H1 (cell line): ENCODE measurements around the gene NELFE. TPM values are rescaled to one million over a fixed set of nuclear protein-coding genes. Genes with fewer than 3 reads are reported as not detected.
"Not testable (repeated sequence)": the region's sequence is repeated elsewhere in the genome, so short reads cannot be mapped to it uniquely, and the experiment has no call there.

Experiments used
- CTCF ChIA-PET: fragments of 300-600 bp; sonication (Branson Sonifier 250); formaldehyde crosslinking; loops from one replicate; lab custom pipeline; 2021; ENCODE audit not compliant: partially characterized antibody; lab: Charles Lee
- POLR2A ChIA-PET: fragments of 300-600 bp; sonication (Branson Sonifier 250); formaldehyde crosslinking; loops from one replicate; lab custom pipeline; 2021; ENCODE audit warnings: inconsistent platforms; ENCODE audit not compliant: partially characterized antibody; lab: Charles Lee
- DNase-seq, 2 experiments: peaks; one replicate each; pipeline versions ENCODE4 v3.0.0 to v3.0.0-alpha.2; 2010 to 2022; ENCODE audit warnings: low spot score in 2 of 2, low read depth in 1 of 2, mixed read lengths in 1 of 2
- FAIRE-seq: peaks from 2 replicates; lab custom pipeline; 2011; peaks lifted over from hg19 to GRCh38; lab: Jason Lieb, UNC
- H2AFZ ChIP-seq: 2 replicates; pipeline ENCODE4 v1.8.1; 2012; ENCODE audit warnings: low read length, inconsistent platforms
- H2AK5ac ChIP-seq: 2 replicates; pipeline ENCODE4 v1.6.1; 2013; ENCODE audit warnings: low read depth, low read length
- H2BK120ac ChIP-seq: replicated peaks from 2 replicates; pipeline ENCODE3; 2013; ENCODE audit warnings: low read depth, low read length, inconsistent platforms
- H2BK12ac ChIP-seq: 2 replicates; pipeline ENCODE4 v1.6.1; 2013; ENCODE audit warnings: low read depth, low read length
- H2BK15ac ChIP-seq: 2 replicates; pipeline ENCODE4 v1.6.1; 2013; ENCODE audit warnings: low read length
- H2BK20ac ChIP-seq: 2 replicates; pipeline ENCODE4 v1.6.1; 2013; ENCODE audit warnings: low read length
- H2BK5ac ChIP-seq: 2 replicates; pipeline ENCODE4 v1.6.1; 2013; ENCODE audit warnings: low read depth, low read length
- H3K14ac ChIP-seq: 2 replicates; pipeline ENCODE4 v1.6.1; 2013; ENCODE audit warnings: inconsistent platforms; ENCODE audit not compliant: insufficient read length
- H3K18ac ChIP-seq: 2 replicates; pipeline ENCODE4 v1.6.1; 2013; ENCODE audit warnings: low read length; ENCODE audit errors: extremely low read depth
- H3K23ac ChIP-seq: 2 replicates; pipeline ENCODE4 v1.6.1; 2013; ENCODE audit warnings: inconsistent platforms; ENCODE audit not compliant: insufficient read length
- H3K23me2 ChIP-seq: 2 replicates; pipeline ENCODE4 v1.6.1; 2013; ENCODE audit warnings: low read depth, low read length
- H3K27ac ChIP-seq: 2 replicates; pipeline ENCODE4 v1.6.1; 2011; ENCODE audit warnings: low read depth, low read length, inconsistent platforms
- H3K27me3 ChIP-seq, 4 experiments: replicated peaks in 1 of 4; 1 replicate in 1 of 4; 2 replicates in 3 of 4; pipeline versions ENCODE4 v1.6.1 to v1.8.1; 2011 to 2013; ENCODE audit warnings: low read length in 3 of 4, mild to moderate bottlenecking in 3 of 4, inconsistent platforms in 2 of 4, mixed read lengths in 2 of 4, moderate library complexity in 1 of 4; ENCODE audit not compliant: control insufficient read depth in 3 of 4, insufficient read depth in 3 of 4; ENCODE audit errors: extremely low read depth in 1 of 4
- H3K36me3 ChIP-seq, 4 experiments: 2 replicates each; pipeline versions ENCODE4 v1.6.1 to v1.8.1; 2011 to 2013; ENCODE audit warnings: mild to moderate bottlenecking in 4 of 4, low read length in 3 of 4, moderate library complexity in 2 of 4, control low read depth in 1 of 4, inconsistent platforms in 1 of 4; ENCODE audit not compliant: insufficient read depth in 4 of 4, control insufficient read depth in 2 of 4
- H3K4ac ChIP-seq: replicated peaks from 2 replicates; pipeline ENCODE3; 2013; ENCODE audit warnings: low read length, low read depth, mixed read lengths, inconsistent platforms; ENCODE audit not compliant: insufficient read length
- H3K4me1 ChIP-seq, 4 experiments: replicated peaks in 1 of 4; 1 replicate in 1 of 4; 2 replicates in 3 of 4; pipeline versions ENCODE4 v1.6.1 to v1.8.1; 2011 to 2013; ENCODE audit warnings: low read length in 3 of 4, inconsistent platforms in 2 of 4, mixed read lengths in 1 of 4; ENCODE audit not compliant: insufficient read depth in 4 of 4, control insufficient read depth in 3 of 4
- H3K4me2 ChIP-seq, 2 experiments: 2 replicates each; pipeline versions ENCODE4 v1.6.1 to v1.8.1; 2011 to 2013; ENCODE audit warnings: low read depth in 2 of 2, low read length in 2 of 2, control low read depth in 1 of 2, inconsistent platforms in 1 of 2, mild to moderate bottlenecking in 1 of 2; ENCODE audit not compliant: insufficient read depth in 1 of 2
- H3K4me3 ChIP-seq, 4 experiments: fragments of 200-600, 300-600 bp in 1 of 4; sonication (generic), shearing (Covaris generic), sonication (Bioruptor Twin) in 1 of 4; 2 replicates each; pipeline versions ENCODE4 v1.5.1 to v1.8.1; 2011 to 2016; ENCODE audit warnings: low read length in 4 of 4, low read depth in 3 of 4, control low read depth in 2 of 4, inconsistent platforms in 2 of 4, mild to moderate bottlenecking in 2 of 4, mixed read lengths in 1 of 4, moderate library complexity in 1 of 4; ENCODE audit not compliant: insufficient read depth in 2 of 4; ENCODE audit errors: extremely low read depth in 1 of 4
- H3K56ac ChIP-seq: replicated peaks from 2 replicates; pipeline ENCODE3; 2013; ENCODE audit warnings: low read depth, mild to moderate bottlenecking, mixed read lengths, low read length, inconsistent platforms; ENCODE audit not compliant: insufficient read length
- H3K79me1 ChIP-seq: 2 replicates; pipeline ENCODE4 v1.6.1; 2013; ENCODE audit warnings: low read depth, low read length, control low read depth
- H3K79me2 ChIP-seq, 2 experiments: 2 replicates each; pipeline versions ENCODE4 v1.6.1 to v1.8.1; 2012 to 2013; ENCODE audit warnings: low read length in 2 of 2, mild to moderate bottlenecking in 2 of 2, inconsistent platforms in 1 of 2; ENCODE audit not compliant: insufficient read depth in 2 of 2, control insufficient read depth in 1 of 2
- H3K9ac ChIP-seq, 4 experiments: replicated peaks in 1 of 4; 1 replicate in 1 of 4; 2 replicates in 3 of 4; pipeline versions ENCODE4 v1.6.1 to v1.8.1; 2011 to 2013; ENCODE audit warnings: low read depth in 3 of 4, low read length in 3 of 4, control low read depth in 2 of 4, mild to moderate bottlenecking in 2 of 4, moderate library complexity in 2 of 4, inconsistent platforms in 1 of 4; ENCODE audit errors: extremely low read depth in 1 of 4
- H3K9me3 ChIP-seq, 2 experiments: 2 replicates each; pipeline versions ENCODE4 v1.6.1 to v1.8.1; 2012 to 2013; ENCODE audit warnings: mild to moderate bottlenecking in 2 of 2, moderate library complexity in 2 of 2, control low read depth in 1 of 2, inconsistent platforms in 1 of 2, low read depth in 1 of 2, low read length in 1 of 2, mixed read lengths in 1 of 2; ENCODE audit not compliant: insufficient read depth in 2 of 2
- H4K20me1 ChIP-seq, 2 experiments: replicated peaks in 1 of 2; 2 replicates each; pipeline versions ENCODE3 to v1.8.1; 2011 to 2013; ENCODE audit warnings: inconsistent platforms in 2 of 2, low read length in 2 of 2, mild to moderate bottlenecking in 1 of 2; ENCODE audit not compliant: insufficient read depth in 2 of 2, control insufficient read depth in 1 of 2
- H4K5ac ChIP-seq: 2 replicates; pipeline ENCODE4 v1.6.1; 2013; ENCODE audit warnings: low read length, low read depth, mixed read lengths, inconsistent platforms; ENCODE audit not compliant: insufficient read length
- H4K8ac ChIP-seq: 2 replicates; pipeline ENCODE4 v1.8.0; 2013; ENCODE audit warnings: mild to moderate bottlenecking, moderate library complexity, low read length, inconsistent platforms; ENCODE audit not compliant: insufficient read depth; ENCODE audit errors: extremely low read depth
- H4K91ac ChIP-seq: replicated peaks from 2 replicates; pipeline ENCODE3; 2013; ENCODE audit warnings: low read length, mixed read lengths, inconsistent platforms; ENCODE audit not compliant: insufficient read length
- WGBS, 2 experiments: shearing (Covaris generic) in 1 of 2; methylation state at CpG; one replicate each; pipeline versions ENCODE4 v1.1.6 to v1.1.7; 2013 to 2015; ENCODE audit warnings: low lambda C conversion rate in 2 of 2, mixed read lengths in 2 of 2, inconsistent platforms in 1 of 2, low coverage in 1 of 2, missing lambda C conversion rate in 1 of 2; ENCODE audit not compliant: insufficient replicate concordance in 2 of 2, insufficient coverage in 1 of 2, insufficient read length in 1 of 2; ENCODE audit errors: extremely low coverage in 1 of 2, missing lambda C conversion rate in 1 of 2; 5-methylcytosine and 5-hydroxymethylcytosine counted together
- polyA plus RNA-seq, 7 experiments: library from polyadenylated mRNA; depleted of rRNA in 3 of 7; stranded (reverse) in 5 of 7; unstranded in 2 of 7; fragments of >200 nt in 5 of 7; fragments of 200-250 nt in 2 of 7; gene quantifications; 1 replicate in 5 of 7; 2 replicates in 1 of 7; 4 replicates in 1 of 7; pipeline versions ENCODE4 v1.2.1 to v1.2.3, GENCODE V29; 2011 to 2013; ENCODE audit warnings: missing spikeins in 2 of 7, mixed read lengths in 2 of 7
- total RNA-seq: library from RNA; stranded (reverse); fragmentation: NEBNext Ultra II Directional; extraction: Animal tissue kit (Norgen Biotek cat#: 25700); gene quantifications from 2 replicates; pipeline ENCODE4 v1.2.1, GENCODE V29; 2021

Gene NELFE
- total and polyA plus RNA-seq, 2 of the 8 experiments (the other 6 are each of a cell fraction or from before 2014, with no cell fraction given), result 49.2 to 71.5 TPM

DNA sequence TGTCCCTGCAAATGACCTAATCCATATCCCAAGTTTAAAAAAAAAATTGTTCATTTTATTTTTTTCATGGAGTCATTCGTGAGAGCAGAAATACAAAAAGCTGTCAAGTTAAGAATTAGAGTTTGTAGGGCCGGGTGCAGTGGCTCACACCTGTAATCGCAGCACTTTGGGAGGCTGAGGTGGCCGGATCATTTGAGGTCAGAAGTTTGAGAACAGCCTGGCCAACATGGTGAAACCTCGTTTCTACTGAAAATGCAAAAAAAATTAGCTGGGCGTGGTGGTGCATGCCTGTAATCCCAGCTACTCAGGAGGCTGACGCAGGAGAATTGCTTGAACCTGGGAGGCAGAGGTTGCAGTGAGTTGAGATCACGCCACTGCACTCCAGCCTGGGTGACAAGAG lies 52.0 kb downstream of the NELFE start:
- H3K79me2 ChIP-seq, H2BK5ac ChIP-seq, H2AK5ac ChIP-seq, H3K18ac ChIP-seq, H3K9me3 ChIP-seq, H3K36me3 ChIP-seq, H2BK12ac ChIP-seq, H3K27me3 ChIP-seq, H3K9ac ChIP-seq, H3K14ac ChIP-seq, H3K23ac ChIP-seq, FAIRE-seq, H2BK20ac ChIP-seq, H3K56ac ChIP-seq, DNase-seq, H4K91ac ChIP-seq, H2AFZ ChIP-seq, H3K4ac ChIP-seq, H3K4me3 ChIP-seq, H3K23me2 ChIP-seq, H4K20me1 ChIP-seq, H2BK15ac ChIP-seq, H4K8ac ChIP-seq, H2BK120ac ChIP-seq, H3K27ac ChIP-seq, H3K79me1 ChIP-seq, H4K5ac ChIP-seq: not testable (repeated sequence)
- H3K4me2 ChIP-seq, result peak overlapping the region in 1 of 2 experiments; percentile 58; a peak in 3 of 4 replicates
- ChIA-PET POLR2A (interaction anchor here (0.6 to 2.8 kb wide), 9 partner anchors 9 to 349 kb away, joined by 3 to 10 read pairs (median 5); partner anchors contain the start of gene EHMT2), CTCF (interaction anchor here (0.6 to 1.9 kb wide), 6 partner anchors 9 to 46 kb away, joined by 3 to 10 read pairs (median 5); no protein-coding TSS in a partner anchor)
- WGBS, 2 experiments, result 75% methylated on average over 8 of the region's 8 CpGs; no CpG with 5 or more reads in 1 of the 2 experiments
- H3K4me1 ChIP-seq, result peaks cover 0 to 11% (median 5%) of the 10 kb centered on the region in 4 experiments; a peak in 5 of 7 replicates
